NCI-H2196 treated with DMSO at 0.1 percent for 48 hours (cell line): Measurements from ENCODE around the gene SHANK3.

ENCODE experiments used
- DNase-seq: peaks from one replicate; lab custom pipeline; 2025; ENCODE audit not compliant: unreplicated experiment; lab: John Stamatoyannopoulos, UW

Gene SHANK3

GRCh38 chr22:50698546-50698945 lies 25.9 kb downstream of the SHANK3 start:
- no peak for DNase-seq

- DNase-seq, result no peak
Observed at GRCh38 chr22:50699001-50699755, 26.6 kb downstream of the SHANK3 start.

- DNase-seq, result no peak
Observed at GRCh38 chr22:50699756-50700386, 27.2 kb downstream of the SHANK3 start.

- no peak for DNase-seq
Observed at GRCh38 chr22:50700387-50701075, 27.9 kb downstream of the SHANK3 start.

GRCh38 chr22:50701076-50701419 lies 28.4 kb downstream of the SHANK3 start:
- DNase-seq, result no peak

- no peak for DNase-seq
Observed at GRCh38 chr22:50701428-50702154, 29.0 kb downstream of the SHANK3 start.

- no peak for DNase-seq
Observed at GRCh38 chr22:50702261-50702671, 29.6 kb downstream of the SHANK3 start.

- no peak for DNase-seq
Observed at GRCh38 chr22:50702821-50703725, 30.4 kb downstream of the SHANK3 start.

GRCh38 chr22:50703726-50704509 lies 31.3 kb downstream of the SHANK3 start:
- DNase-seq, result no peak

GRCh38 chr22:50704510-50705218 lies 32.0 kb downstream of the SHANK3 start:
- DNase-seq, result no peak

- DNase-seq, result peak; percentile 52
Observed at GRCh38 chr22:50705219-50705691, 32.6 kb downstream of the SHANK3 start.

- no peak for DNase-seq
Observed at GRCh38 chr22:50705851-50706351, 33.3 kb downstream of the SHANK3 start.

- no peak for DNase-seq
Observed at GRCh38 chr22:50706481-50707125, 34.0 kb downstream of the SHANK3 start.

GRCh38 chr22:50708474-50708873 lies 35.9 kb downstream of the SHANK3 start:
- no peak for DNase-seq

GRCh38 chr22:50708996-50709395 lies 36.4 kb downstream of the SHANK3 start:
- DNase-seq, result no peak

GRCh38 chr22:50710221-50710620 lies 37.6 kb downstream of the SHANK3 start:
- no peak for DNase-seq

- no peak for DNase-seq
Observed at GRCh38 chr22:50710886-50711285, 38.3 kb downstream of the SHANK3 start.
